NCI-H510A treated with DMSO at 0.1 percent for 48 hours (cell line): ENCODE measurements around the gene GDPD4.

Experiments used
- DNase-seq: peaks from one replicate; lab custom pipeline; 2025; lab: John Stamatoyannopoulos, UW

GDPD4 gene

DNA sequence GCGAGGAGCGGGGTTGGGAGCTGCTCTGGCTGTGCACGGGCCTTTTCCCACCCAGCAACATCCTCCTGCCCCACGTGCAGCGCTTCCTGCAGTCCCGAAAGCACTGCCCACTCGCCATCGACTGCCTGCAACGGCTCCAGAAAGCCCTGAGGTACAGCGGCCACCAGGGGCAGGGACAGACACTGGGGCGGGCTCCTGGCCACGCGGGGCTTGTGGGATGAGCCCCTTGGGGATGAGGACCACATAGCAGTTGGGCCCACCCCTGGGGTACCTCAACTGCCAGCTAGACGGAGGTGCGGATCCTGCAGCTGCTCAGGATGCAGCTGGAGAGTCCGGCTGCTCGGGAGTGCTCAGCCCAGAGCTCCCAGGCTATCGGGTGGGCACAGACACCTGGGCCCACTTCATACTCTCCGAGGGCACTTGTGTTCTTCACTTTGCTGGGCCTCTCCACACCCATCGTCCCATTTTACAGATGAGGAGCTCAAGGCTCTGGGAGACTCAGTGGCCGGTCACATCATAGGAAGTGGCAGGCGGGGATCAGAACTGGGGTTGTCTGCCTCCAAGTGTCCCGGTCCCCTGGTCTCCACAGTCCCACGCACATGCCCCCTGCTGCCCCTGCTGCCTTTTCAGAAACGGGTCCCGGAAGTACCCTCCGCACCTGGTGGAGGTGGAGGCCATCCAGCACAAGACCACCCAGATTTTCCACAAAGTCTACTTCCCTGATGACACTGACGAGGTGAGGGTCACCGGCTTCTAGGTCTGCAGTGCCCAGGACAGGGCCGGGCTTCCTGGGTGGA, 95.8 kb downstream of the GDPD4 start:
- DNase-seq = no peak

DNA sequence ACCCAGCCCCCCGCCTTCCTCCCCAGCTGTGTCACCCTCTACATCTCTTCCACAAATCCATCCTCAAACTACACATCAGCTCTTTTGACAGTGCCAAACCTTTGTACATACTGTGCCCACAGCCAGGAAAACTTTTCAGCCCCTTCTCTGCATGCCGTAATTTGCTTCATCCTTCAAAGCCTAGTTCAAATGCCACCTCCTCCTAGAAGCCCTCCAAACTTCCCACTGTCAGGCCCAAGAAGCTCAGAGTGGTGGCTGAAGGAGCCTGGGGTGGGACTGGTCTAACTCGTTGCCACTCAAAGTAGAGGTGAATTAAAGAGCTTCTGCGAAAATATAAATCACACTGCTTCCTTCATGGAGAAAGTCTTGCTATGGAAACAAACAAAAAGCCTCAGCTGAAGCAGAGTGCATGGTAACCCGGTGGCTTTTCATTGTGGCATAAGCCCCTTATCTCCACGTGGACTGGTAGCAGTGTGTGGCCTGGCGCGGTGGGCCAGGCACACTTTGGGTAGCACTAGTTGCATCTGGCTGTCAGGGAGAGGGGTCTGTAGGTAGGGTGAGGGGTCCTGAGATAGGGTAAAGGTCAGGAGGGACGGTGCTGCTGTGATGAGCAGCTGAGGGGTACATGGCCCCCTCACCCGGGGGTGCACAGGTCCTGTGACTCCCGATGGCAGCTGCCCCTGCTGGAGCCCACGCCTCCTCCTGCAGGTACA, 96.6 kb downstream of the GDPD4 start:
- no peak for DNase-seq

DNA sequence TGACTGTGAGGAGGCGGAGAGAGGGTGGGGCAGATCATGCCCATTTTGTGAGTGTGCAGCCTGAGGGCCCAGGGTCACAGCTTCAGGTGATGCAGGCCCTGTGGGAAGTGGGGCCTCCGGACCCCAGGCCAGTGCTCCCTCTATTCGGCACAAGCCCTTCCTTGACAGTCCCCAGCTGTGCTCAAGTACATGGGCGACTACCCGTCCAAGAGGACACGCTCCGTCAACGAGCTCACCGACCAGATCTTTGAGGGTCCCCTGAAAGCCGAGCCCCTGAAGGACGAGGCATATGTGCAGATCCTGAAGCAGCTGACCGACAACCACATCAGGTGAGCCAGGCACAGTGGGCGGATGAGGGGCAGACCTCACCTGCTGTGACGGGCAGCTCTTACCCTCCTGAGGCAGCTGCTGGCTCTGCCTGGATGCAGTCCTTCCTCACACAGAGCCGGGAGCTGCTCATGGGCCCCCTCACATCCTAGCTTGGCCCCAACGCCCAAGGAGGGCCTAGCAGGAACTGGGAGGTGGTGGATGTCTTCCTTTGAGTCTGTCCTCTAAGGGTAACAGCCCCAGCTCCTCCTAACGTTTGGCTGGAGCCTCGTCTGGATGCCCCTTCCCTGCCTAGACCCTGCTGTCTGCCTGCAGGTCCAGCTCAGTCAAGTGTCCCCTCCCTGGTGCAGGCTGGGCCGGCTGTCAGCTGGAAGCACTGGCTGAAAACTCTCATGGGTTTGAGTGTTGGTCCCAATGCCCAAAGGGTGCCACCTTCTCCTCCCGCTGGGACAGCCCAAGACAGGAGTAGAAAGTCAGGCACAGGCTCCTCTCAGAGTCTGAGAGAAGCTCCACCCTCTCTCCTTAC, 97.4 kb downstream of the GDPD4 start:
- no peak for DNase-seq

DNA sequence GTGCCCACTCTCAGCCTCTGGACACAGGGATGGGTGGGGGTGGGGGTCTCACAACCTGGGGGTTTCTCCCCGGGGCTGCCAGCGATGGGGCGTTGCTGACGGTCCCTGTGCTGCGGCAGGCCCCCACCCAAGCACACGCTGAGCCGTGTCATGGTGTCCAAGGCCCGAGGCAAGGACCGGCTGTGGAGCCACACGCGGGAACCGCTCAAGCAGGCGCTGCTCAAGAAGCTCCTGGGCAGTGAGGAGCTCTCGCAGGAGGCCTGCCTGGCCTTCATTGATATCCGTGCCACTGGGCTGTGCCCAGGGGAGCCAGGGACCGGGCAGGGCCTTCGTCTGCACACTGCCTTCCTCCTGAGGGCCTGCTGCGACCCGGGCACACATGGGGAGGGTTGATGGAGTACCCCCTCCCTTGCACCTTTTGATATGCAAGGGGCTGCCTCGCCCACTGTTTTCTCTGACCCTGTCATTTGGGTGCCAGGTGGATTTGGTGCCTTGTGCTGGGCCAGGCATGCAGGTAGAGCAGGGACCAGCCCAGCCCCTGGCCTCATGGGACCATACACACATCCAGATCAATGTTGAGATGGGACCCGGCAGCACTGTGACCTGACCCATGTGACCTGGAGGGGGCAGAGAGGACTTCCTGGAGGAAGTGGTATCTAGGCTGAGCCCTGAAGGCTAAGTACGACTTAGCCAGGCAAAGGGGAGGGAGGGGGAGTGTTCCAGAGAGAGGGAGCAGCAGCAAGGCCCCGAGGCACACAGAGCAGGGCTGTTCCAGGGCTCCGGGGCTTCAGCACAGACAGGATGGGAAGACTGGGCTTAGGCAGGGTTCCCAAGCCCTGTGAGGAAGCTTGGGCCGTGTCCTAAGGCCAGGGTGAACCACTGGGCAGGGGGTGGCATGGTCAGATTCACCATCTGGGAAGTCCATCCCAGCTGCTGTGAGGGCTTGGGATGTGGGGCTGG, 98.3 kb downstream of the GDPD4 start:
- no peak for DNase-seq

DNA sequence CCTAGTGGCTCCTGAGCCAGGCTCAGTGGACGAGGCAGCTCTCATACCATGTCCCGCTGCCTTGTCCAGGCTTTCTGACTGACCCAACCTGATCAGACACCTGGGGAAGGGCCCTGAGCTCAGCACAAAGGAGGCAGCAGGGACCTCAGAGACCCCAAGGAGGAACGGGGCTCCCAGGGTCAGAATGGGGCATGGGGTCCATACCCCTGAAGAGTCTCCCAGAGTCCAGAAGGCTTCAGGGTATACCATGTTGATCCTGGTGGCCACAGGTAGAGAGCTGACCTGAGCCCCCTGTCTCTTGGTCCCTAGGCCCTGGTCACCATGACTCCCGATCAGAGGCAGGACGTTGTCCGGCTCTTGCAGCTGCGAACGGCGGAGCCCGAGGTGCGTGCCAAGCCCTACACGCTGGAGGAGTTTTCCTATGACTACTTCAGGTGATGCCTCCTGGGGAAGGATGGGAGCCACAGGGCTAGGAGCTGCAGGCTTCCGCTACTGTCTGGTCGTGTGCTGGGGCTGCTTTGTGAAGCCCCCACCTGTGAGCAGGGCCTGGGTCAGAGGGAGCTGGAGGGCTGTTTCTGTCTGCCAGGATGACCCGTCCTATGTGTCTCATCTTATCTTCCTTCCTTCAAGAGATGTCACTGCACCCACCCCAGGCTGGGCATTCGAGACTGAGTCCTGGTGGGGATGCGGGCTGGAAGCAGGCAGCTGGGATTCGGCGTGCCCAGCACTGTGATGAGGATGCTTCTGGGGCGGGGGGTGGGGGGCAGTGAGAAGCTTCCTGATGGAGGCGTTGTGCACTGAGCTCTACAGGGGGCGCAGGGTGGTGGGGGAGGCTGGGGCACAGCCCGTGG, 99.3 kb downstream of the GDPD4 start:
- DNase-seq = no peak

DNA sequence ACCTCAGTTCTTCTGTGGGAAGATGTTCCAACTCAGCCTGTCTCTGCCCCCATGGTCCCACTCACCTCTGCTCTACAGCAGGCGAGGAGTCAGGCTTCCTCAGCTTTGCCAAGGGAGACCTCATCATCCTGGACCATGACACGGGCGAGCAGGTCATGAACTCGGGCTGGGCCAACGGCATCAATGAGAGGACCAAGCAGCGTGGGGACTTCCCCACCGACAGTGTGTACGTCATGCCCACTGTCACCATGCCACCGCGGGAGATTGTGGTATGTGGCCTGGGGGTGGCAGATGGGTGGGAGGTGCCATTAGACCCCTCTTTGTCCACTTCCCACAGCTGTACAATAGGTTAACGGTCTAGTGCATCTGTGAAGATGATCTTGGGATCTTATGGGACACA, 100.1 kb downstream of the GDPD4 start:
- no peak for DNase-seq

DNA sequence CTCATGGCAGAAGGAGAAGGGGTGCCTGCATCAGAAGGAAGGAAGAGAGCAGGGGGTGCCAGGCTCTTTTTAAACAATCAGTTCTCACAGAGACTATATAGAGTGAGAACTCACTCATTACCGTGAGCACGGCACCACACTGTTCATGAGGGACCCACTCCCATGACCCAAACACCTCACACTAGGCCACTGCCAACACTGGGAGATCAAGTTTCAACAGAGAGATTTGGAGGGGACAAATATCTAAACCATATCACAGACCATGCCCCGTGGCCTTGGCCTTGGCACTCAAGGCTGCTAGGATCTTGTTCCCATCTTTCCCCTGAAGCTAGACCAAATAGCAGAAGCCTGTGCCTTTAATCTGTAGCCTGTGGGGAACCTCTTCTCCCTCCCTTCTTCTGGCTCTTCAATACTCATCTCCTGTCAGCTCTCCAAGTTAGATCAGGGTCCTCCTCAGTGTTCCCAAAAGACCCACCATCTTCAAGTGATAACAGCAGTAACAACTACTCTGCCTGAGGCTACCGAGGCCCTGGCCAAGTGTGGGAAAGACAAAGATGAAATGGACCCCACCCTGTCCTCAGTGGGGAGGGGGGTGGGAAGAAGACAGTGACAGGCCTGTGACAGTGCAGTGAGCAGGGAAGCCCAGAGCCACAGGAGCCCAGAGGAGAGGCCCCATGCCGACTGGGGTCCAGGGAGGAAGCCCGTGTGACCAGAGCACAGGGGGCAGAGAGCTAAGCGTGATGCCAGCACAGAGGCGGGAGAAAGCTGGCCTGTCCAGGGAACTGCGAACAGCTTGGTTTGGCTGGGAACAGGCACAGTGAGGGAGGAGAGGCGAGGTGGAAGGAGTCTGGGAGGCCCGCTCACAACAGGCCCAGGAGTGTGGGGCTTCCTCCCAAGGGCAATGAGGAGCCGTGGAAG, 100.9 kb downstream of the GDPD4 start:
- no peak for DNase-seq

DNA sequence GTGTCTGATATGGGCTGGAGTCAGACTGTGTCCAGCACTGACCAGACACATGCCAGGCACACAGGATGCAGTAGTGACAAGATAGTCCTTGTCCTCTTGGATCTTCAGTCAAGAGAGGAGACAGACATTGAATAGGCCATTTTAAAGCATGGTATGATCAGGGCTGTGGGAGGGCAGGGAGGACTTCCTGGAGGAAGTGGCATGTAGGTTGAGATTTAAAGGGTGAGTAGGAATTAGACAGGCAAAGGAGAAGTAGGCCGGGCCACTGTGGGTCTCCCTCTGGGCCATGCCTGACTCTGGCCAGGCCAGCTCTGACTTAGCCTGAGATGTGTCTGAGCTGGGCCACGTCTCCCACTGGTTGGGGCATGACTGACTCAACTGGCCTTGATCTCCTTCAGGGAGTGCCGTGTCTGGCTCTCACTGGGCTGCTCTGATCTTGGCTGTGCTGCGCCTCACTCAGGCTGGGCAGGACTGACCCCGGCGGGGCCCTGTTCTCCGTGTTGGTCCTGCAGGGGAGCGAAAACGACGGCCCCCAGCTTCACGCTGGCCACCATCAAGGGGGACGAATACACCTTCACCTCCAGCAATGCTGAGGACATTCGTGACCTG, 102.2 kb downstream of the GDPD4 start:
- DNase-seq = no peak

DNA sequence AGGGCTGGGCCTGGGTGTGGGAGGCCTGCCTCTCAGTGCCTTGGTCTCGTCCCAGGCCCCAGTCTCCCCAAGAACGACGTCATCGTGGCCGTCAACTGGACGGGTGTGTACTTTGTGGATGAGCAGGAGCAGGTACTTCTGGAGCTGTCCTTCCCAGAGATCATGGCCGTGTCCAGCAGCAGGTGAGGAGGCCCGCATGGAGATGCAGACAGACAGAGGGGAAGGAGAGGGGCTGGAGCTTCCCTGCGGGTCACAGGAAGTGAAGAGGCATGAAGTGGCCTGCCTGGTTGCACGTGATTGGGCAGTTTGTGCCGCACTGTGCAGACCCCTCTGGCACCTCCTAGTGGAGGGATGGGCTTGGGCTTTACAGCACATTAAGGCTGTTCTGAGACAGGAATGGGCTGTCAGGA, 103.0 kb downstream of the GDPD4 start:
- DNase-seq = no peak

DNA sequence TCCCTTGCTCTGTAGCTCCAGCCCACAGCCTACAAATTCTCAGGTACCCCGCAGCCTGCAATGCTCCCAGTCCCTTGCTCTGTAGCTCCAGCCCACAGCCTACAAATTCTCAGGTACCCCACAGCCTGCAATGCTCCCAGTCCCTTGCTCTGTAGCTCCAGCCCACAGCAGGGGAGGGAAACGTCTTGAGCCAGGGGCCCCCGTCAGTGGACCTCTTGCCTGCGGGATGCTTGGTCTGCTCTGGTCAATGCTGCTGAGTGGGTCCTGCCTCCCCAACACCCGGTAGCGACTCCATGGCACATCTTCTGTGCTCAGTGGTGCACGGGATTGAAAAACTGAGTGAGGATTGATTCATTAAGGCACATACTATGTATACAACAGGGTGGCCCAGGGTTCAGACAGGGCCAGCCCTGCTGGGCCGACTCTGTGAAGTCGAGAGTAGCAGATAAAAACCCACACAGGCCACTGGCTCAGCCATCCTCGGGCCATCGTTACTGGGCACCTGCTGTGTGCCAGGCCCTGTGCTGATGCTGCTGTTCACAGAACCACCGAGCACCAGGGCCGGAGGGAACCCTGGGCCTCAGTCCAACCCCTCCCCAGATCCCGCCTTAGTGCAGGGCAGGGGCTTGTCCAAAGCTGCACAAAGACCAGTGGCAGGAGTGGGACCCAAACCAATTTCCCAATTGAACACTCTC, 103.7 kb downstream of the GDPD4 start:
- no peak for DNase-seq

DNA sequence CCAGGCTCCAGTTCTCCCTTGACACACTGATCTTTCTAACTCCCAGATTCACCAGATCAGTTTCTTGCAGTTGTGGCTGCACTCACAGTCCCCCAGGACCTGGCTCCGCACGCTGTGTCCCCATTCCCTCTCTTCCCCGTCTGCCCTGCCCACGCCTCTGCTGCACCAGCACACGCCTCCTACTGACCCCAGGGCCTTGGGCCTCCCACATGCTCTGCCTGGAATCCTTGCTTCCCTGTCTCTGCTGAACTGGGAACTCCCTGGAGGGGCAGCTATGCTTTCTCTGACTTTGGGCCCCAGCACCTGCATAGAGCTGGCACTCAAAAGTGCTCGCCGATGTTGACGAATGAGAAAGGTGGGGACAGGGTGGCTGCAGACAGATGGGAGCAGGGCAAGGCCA, 104.5 kb downstream of the GDPD4 start:
- DNase-seq = no peak

DNA sequence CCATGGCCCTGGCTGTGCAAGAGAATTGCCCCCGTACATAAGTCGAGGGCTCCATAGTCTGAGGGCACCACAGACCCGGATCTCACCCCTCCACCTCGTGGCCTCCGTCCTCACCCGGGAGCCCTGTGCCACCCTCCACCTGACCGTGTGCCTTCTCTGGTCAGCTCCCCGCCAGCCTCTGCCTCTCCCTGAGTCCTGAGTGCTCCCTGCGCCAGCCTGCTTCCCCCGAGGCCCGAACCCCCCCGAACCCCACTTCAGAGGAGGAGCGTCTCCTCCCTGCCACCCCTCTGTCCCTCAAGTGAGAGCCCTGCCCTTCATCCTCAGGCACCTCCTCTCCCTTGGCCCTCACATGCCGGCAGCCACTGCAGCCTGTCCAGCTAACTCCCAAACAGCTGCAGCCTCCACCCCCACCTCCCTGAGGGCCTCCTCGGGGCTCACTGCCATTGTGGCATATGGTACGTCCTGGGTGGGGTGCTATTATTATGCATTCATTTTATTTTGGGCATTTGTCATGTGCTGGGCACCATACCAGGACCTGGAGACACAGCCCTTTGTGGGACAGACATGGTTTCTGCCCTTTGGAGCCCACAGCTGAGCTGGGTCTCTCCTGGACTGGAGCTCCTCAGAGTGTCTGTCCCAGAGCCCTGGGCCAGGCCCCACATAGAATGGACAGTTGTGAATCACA, 106.3 kb downstream of the GDPD4 start:
- DNase-seq = no peak

DNA sequence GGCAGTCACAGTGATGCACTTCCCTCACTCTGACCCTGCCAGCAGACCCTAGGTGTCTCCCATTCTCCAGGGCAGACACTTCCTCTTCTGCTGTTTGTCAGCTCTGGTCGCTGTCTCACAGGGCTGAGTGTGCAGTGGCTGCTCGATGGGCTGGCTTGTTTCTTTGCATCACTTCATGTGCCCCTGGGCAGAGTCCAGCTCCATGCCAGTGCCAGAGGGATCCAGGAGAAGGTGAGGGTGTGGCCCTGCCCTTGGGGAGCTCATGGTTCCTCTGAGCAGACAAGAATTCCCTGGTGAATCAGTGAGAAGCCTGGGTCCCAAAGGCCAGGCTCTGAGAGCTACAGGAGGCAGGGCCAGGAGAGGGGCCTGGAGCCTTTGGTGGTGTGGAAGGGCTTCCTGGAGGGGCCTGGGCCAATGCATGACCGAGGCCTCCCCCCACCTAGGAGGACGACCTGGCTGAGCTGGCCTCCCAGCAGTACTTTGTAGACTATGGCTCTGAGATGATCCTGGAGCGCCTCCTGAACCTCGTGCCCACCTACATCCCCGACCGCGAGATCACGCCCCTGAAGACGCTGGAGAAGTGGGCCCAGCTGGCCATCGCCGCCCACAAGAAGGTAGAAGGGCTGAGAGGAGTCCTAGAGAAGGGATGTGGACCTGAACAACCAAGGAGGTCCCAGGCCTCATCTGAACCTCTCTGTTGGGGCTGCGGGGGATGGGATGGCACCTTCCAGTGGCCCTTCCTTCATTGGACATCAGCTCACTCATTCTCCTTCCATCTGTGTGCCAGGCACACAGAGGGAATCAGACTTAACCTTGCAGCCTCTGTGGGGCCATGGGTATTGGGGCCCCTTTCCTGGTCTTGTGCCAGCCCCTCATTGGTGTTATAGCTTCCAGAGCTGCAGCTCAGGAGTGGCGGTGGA, 107.3 kb downstream of the GDPD4 start:
- no peak for DNase-seq

DNA sequence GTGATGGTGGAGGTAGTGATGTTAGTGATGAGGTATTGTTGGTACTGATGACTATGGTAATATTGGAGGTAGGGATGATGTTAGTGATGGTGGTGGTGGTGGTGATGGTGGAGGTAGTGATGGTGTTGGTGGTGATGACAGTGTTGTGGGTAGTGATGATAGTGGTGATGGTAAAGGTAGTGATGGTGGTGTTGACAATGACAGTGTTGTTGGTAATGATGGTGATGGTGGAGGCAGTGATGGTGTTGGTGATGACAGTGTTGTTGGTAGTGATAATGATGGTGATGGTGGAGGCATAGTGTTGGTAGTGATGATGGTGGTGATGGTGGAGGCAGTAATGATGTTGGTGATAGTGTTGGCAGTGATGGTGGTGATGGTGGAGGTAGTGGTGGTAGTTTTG, 108.3 kb downstream of the GDPD4 start:
- DNase-seq = no peak

DNA sequence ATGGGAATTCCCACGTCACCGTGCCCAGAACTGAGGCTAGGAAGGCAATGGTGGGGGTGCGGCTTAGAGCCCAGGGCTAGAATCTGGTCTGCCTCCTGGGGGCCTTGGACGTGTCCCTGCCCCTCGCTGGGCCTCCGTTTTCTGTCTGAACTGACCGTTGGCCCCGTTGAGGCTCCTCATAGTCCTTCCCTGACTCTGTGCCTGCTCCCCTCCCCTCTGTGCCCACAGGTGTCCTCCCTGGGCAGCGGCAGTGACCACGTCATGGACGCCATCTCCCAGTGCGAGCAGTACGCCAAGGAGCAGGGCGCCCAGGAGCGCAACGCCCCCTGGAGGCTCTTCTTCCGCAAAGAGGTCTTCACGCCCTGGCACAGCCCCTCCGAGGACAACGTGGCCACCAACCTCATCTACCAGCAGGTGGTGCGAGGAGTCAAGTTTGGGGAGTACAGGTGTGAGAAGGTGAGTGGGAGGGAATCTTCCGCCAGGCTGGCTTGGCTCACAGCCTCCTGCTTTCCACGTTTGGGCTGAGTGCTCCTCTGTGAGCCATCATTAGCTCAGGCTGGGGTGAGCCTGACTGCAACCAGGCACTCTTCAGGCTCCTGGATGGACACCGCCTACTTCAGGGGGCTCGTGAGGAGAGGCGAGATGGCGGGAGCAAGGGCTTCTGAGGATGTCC, 109.5 kb downstream of the GDPD4 start:
- DNase-seq = peak; percentile 72

DNA sequence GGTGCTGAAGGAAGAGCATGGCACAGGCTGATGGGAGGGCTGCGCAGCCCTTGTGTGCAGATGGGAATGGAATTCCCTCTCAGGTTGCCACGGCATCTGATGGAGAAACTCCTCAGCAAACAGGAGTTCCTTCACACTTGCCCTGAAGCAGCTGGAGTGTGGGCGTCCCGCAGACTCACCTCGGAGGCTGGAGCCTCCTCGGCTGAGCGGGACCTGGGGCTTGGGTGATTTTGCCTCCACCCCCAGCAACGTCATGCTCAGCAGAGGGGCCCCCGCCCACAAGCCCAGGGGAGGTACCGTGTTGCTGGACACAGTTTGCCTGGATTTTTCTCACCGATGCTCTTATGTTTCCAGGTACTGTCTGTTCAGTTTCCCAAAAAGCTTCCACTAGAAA, 110.1 kb downstream of the GDPD4 start:
- no peak for DNase-seq
